HG02798 (cell line): ENCODE data around the gene EPHA7.
A peak's percentile ranks its signal among the peaks of the same experiment; 100 is the strongest.

Source experiments
- ATAC-seq: cut with Tn5 transposase; IDR thresholded peaks from one replicate; pipeline ENCODE4 v1.9.1; 2021; ENCODE audit warnings: mild to moderate bottlenecking; ENCODE audit not compliant: unreplicated experiment, poor library complexity

The EPHA7 gene

DNA sequence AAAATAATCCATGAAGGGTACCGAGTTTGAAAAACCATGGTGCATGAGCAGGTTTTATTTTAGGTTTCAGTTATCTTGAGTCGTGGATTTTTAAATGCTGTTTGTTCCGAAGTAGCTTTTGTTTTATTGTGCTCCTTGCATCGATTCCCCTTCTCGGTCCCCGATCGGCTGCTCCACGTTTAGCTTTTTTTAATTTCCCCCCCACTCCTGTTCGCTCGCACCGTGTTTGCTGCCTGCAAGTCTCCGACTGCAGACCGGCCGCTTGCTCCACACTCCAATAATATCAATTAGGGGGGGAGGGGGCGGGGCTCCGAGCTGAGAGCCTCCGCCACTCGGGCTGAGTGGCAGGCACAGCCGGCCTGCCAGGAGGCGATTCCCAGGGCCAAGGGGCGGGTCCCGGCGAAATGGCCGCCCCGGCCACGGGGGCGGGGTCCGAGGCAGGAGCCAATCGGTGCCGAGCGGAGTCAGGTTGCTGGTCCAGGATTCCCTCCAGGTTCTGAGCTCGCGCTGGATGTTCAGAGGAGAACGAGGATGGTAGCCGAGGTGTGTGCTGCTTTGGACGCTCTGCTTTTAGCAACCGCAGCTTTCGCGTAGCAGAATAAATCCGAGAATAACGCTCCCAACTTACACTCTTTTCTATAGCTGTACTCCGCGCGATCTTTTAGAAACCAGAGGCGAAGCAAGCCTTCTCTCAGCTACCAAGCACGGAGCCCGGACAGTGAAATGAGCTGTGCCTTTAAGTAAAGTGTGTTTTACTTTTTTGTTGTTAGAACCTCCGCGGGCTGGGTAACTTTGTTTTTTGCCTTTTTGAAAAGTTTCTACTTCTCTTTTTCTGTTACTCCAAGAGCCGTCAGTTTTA, at the start of gene EPHA7:
TSS of gene EPHA7 (minus strand) at position 256 of the 859 bp plus-strand sequence. CDS start at position 38, 218 bp downstream.
- peak; percentile 93 for ATAC-seq

DNA sequence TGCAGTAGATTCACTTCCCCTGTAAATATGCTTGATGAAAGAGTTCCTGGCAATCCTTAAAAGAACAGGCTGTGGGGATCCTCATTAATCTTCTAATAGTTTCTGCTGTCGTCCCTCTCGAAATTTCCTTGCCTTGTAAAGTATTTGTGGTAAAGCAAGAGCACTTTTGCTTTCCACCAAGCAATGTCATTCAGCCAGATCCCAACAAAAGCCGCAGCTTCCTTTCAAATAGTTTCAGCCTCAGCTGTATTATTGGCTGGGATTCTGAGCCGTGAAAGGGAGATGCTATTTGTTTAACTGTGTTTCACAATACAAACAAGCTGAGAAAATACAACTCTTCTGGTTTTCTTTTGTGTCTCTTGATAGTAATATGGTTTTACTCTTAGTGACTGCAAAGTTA, 48.9 kb upstream of the EPHA7 start:
- no peak for ATAC-seq

DNA sequence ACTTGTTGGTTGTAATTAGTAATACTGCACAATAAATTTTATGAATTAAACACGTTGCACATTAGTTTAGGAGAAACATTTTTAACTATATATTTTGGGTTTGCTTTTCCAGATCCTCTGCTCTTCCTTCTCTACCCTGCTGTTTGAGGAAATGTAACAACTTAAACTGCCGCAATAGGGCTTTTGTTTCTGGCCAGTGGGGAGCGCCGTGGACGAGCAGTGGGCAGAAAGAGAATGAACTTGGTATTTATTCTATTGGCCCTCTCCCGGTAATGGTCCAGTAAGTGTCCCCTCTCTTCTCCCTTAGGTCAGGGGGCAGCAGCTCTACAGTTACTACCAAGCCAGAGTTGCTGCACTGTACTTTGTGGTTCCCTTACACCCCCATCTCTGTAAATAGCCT, 35.2 kb upstream of the EPHA7 start:
- no peak for ATAC-seq

DNA sequence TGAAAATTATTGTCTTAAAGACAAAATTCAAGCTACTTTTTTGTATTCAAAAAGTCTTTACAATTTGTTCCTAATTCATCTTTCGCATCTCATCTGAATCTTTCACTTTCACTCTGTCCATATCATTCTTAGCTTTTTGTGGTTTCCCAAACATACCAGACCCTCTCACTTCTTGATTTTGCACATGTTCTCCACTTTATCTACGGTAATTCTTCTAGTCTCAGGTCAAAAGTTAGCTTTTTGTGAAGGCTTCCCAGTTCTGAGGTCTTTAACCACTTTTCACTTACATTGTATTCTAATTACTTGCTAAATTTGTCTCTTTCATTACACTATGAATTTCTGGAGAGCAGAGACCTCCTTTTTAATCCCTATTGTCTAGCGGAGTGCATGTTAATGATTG, 34.6 kb upstream of the EPHA7 start:
- peak; percentile 57 for ATAC-seq

DNA sequence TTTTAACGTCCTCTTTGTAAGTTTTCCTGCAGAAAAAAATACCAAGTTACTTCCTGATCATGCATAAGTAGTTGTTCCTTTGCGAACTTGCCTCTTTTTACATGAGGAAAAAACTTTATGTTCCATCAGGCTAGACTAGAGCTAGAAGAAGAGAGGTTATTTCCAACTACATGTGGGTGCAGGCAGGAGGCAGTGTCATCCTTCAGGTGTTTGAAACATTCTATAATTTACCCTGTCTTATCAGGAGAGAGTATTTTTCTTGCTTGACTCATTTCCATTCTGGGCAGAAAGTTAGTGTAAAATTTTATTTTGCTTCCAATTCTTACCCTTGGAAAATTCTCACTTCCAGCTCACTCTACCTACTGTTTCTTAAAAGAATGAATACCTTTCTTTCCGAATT, 28.5 kb upstream of the EPHA7 start:
- no peak for ATAC-seq

DNA sequence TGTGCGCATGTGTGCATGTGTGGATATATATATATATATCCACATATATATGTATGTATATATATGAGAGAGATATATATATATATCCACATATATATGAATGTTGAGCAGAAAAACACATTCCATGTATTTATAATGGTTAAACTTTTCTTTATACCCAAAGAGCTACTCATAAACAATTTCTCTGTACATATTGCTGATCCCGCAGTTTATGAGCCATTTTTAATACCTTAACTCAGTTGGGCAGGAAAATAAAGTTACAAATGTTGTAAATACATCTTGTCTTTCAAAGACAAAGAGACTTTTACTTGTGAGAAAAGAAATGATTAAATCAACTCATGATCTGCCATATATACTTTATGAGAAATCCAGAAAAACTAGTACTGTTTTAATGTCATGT, 18.1 kb upstream of the EPHA7 start:
- ATAC-seq: no peak

DNA sequence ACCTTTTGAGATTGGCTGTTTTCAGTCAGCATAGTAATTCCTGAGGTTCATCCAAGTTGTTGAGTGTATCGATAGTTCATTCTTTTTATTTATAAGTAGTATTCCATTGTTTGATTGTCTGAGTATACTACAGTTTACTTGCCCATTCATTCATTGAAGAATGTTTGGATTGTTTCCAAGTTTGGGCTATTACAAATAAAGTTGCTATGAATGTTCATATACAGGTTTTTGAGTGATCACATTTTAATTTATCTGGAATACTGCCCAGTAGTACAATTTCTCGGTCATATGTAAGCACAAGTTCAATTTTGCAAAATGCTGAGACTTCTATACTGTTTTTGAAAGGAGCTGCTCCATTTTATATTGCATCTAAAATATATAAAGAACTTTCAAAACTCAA, 14.2 kb upstream of the EPHA7 start:
- no peak for ATAC-seq

DNA sequence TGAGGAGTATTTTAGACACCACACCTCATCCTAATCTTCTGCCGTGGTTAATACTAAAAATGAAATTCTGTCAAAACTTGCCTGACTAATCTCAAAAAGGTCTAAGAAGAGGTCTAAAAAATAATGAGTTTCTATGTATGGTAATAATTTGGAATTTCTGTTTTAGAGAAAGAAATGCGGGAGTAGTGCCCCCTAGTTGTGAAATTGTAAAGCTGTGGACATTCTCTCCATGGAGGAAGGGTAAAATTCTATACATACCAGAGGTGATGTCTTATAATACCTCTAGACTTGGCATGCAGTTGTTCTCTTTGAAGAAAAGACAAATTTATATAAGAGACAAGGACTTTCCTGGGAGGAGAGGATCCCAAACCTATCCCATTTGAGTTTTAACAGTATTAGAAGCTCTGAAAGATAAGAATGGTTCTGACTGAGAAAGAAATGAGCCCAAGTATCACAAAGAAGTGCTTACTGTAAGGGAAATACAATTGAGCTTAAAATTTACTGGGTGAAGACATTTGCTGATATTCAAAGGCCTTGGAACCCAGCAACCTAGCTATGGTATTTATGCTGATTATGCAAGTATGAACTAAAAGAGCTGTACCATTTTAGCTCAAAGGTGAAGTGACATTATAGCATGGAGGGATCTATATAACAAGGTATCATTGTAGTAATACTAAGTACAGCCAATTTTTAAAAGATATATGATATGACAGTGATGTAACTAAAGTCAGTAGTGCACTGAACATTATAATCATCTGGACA, 5.1 kb upstream of the EPHA7 start:
- no peak for ATAC-seq

DNA sequence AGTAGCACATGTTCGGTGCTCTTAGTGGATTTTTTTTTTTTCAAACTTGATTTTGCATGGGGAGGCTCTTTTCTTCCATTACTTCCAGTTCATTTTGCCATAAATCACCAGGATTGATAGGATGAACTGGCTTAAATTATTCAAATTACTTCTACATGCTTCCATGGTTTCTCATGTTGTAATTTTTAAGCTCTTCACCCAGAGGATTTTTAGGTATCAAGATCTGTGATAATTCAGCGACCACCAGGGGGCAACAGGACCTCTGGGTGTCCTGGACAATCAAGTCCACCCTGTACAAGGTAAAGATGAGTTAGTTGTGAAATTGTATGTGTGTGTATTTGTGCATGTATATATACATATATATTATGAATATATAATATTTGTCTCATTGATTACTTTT, 4.2 kb upstream of the EPHA7 start:
- peak; percentile 35 for ATAC-seq

DNA sequence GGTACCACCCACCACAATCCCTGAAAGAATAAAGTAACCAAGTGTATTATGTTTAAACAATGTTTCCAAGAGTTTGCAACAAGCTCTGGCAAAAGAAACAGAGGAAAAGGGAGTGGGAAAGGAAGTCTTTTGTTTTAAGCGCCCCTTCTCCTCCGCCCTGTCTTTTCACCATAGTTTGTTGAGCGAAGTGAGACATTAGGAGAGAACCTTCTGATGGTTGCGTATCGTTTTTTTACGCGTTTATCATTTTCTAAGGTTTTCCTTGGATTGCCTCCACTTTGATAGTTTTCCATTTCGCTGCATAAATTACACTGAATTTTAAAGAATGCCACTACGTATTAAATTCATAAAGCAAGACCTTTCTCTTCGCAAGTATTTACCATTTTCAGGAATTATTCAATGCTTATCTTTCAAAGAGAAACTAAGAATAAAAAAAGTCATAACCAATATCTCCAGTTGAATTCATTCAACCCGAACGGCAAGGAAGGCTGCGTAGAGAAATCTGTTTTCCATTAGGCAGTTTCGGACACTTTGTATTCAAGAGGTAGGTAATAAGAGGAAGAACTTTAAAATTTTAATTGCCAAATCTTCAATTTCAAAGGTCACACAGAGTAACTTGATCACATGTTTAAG, 920 bp upstream of the EPHA7 start:
- ATAC-seq: no peak

DNA sequence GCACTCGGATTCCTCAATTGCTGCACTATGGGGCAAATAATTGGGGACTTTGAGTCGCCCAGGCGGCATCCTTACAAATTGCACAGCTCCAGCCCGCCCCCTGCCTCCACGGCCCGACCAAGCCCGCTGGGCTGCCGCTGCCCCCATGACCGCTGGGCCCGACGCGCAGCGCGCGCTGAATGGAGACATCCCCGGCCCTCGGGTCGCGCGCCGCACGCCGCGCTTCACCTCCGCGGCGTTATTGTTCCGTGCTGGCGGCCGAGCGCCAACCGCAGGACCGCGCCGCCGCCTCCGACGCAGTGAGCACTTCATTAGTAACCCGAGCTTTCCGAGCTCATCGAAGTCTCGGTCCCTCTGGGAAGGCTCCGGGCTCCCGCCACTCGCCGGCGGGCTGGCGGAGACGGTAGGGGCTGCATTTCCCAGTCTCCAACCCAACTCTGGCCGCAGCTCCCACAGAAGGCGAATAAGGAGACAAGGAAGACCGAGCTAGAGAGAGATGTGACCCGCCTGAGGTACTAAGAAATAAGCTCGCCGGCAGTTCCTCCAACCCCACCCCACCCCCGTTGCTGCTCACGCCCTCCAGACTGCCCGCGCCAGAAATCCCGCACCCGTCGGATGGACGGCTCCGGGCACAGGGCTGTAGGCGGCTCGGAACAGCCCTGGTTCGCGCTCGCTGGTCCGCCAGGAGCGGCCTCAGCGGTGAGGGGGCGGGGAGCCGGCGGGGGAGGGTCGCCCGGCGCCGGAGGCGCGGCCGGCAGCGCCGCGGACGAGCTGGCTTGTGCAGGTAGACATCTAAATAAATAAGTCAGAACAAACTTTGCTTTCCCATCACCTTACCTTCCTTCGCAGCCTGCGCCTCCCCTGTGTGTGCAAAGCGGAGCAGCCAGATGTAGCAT, 703 bp downstream of the EPHA7 start:
- no peak for ATAC-seq

DNA sequence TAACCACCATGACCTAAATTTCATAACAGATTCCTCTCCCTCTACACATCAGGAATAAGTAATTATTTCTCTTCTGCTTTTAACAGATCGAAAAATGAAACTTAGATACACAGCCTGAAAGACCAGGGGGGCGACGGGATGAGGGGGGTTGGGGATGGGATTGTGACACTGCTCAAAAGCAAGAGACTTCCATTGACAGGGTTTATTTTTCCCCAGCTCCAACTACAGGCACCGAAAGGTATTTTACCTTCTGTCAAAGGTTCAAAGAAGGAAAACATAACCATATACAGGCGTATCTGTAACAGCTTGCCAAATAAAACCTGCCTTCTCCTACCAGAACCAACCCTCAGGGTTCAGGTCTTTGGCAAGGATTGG, 1.3 kb downstream of the EPHA7 start:
- no peak for ATAC-seq

DNA sequence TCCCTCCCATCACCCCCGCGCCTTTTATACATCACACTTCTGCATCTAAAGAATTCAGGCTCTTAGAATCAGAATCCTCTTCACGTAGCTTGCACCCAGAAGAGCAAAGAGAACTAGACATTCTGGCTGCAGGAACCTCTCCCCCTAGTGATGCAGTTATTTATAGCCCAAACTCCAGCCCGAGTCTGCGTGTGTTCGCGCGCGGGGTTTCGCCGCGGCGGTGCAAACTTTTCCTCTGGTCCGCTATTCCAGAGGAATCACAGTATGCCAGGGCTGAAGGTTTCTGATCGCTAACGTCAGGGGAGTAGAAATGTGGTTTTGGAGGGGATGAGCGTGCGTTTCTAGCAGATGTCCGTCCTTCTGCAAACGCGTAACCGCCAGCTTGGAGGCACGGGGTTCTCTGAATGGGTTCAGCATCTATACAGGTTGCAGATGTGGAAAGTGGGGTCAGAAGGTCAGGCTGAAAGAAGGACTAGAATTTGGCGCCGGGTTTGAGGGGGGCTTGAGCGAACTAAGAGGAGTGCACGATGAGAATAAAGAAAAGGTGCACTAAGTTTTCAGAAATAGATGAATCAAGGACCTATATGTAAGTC, 1.8 kb downstream of the EPHA7 start:
- no peak for ATAC-seq

DNA sequence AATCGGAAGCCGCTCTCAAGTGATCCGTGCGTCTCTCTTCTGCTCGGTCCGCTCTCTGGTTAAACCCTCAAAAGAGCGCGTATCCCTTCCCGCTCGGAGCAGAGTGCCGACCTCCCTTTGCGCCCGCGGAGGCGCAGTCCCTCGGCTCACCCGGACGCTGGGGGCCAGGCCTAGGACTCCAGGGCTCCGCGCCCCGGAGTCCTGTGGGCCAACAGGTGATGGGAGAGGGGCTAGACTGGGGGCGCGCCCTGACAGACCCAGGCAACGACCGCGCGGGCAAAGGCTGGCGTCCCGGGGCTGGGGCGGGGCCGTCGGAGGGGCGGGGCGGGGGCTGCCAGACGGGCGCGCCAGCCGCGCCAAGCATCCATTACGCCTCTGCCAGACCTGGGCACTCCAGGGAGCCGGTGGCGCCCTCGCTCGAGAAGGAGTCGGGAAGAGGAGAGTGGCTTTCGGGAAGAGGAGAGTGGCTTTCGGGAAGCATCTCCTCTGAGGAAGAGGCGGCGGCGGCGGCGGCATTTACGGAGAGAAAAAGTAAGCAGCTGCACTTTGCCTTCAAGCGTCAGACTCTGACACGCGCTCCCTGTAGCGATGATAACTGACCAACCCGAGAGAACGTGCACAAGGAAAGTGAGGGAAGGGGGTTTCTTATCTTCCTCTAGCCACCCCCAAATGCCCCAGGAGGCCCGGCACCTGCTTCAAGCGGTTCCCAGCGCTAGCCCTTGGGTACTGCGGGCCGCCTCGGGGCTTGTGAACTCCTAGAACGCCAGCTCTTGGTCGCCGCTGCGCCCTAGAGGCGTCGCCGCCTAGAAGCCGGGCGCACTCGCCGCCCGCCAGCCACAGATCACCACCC, 2.6 kb downstream of the EPHA7 start:
- ATAC-seq: no peak

DNA sequence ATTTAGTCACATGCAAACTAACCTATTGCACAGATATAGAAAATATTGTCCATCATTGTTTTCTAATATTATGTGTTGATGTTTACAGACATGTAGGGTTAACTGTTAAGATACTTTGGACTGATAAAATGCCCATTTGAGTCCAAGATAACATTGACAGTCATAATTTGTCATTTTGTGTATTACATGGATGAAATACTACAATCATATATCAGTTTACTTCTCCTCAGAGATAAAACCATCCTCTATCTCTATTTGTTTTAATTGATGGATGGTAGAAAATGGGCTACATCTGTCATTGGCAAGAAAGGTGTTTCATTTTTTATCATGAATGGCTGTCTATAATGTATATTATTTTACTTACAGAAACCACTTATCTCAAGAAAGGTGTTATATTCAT, 6.2 kb downstream of the EPHA7 start:
- ATAC-seq: no peak

DNA sequence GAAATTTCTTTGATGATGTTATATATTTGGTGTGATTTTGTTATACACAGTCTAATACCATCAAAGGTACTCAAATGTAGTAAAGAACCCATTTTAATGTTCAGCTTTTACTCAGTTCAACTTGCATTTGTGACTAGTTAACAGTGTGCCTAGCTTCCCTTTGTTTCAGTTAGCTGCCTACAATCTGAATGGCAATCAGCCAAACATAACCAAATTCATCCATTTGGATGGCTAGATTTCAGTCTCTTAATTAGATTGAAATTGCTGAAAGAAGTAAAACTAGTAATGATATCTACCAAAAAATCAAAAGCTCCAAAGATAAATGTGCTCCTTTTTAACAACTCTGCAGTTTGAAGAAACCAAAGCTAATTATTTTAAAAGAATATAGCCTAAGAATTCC, 6.9 kb downstream of the EPHA7 start:
- no peak for ATAC-seq

DNA sequence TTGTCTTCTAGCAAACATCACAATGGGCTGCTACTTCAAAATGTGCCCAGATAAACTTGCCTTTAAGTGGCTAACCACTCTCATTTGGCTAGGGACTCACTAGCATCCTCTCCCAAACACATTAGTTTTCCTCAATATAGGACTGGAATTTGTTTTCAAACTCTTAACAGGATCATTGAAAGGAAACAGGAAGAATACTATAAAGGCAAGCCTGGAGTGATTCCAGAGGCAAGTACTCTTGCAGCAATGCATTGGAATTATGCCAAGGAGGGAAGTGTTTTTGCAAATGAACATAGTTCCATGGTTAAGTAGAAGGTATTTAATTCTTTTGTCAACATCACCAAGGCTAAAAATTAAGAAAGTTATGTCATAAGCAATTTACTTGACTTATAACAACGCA, 12.2 kb downstream of the EPHA7 start:
- ATAC-seq: no peak

DNA sequence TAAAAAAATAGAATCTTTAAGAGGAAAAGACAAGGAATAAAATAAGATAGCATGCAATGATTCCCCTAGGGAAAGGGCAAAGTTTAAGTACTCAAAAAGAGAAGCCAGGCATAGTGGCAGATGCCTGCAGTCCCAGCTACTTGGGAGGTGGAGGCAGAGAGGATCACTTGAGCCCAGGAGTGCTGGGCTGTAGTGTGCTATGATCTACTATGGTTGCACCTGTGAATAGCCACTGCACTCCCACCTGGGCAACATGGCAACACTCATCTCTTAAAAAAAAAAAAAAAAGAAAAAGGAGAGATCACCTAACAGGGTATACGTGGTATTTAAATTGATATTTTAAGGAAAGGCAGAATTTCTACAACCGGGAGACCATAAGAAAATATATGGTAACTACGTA, 16.0 kb downstream of the EPHA7 start:
- ATAC-seq: no peak

DNA sequence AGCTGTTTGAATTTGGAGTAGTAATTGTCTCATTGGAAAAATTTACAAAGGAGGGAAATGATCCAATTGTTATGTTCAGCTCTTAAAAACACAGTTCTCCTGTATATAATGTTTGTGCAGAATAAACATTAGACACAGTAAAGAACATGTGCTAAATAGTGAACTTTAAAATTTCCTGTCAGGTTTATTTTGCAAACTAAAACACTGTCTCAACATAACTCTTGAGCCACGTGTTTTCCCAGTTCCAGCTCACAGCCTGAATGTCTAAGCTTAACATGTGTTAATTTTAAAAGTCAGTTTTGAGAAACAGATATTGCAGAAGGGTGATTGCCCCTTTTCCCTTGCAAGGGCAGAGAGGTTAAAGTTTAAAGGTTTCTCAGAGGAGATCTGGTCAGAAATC, 20.6 kb downstream of the EPHA7 start:
- no peak for ATAC-seq
